Measurements from ENCODE around the gene ZNF490.

ZNF490 gene

DNA sequence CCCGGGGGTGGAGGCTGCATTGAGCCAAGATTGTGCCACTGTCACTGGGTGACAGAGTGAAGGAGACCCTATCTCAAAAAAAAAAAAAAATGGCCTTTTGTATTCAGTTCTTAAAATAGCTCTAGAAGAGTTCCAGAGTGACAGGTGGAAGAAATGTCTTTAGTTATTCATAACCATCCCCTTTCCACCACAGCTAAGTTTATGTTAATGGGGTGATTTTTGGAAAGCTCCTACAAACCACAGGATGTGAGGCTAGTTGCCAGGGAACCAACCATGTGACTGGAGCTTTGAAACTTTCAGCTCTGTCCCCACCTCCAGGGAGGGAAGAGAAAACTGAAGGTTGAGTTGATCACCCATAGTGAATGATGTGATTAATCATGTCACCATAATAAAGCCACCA lies 6.9 kb downstream of the ZNF490 start:
- DNase-seq (ENCODE audit: extremely low spot score): peak; percentile 75
- ChIA-PET POLR2A (interaction anchor here (0.5 to 1.0 kb wide), 3 partner anchors 10 to 222 kb away, joined by 3 to 6 read pairs (median 4); no protein-coding TSS in a partner anchor), CTCF (interaction anchor here (0.7 to 1.3 kb wide), 9 partner anchors 8 to 68 kb away, joined by 3 to 4 read pairs (median 4); no protein-coding TSS in a partner anchor)
- TF ChIP-seq, protein P1, sequence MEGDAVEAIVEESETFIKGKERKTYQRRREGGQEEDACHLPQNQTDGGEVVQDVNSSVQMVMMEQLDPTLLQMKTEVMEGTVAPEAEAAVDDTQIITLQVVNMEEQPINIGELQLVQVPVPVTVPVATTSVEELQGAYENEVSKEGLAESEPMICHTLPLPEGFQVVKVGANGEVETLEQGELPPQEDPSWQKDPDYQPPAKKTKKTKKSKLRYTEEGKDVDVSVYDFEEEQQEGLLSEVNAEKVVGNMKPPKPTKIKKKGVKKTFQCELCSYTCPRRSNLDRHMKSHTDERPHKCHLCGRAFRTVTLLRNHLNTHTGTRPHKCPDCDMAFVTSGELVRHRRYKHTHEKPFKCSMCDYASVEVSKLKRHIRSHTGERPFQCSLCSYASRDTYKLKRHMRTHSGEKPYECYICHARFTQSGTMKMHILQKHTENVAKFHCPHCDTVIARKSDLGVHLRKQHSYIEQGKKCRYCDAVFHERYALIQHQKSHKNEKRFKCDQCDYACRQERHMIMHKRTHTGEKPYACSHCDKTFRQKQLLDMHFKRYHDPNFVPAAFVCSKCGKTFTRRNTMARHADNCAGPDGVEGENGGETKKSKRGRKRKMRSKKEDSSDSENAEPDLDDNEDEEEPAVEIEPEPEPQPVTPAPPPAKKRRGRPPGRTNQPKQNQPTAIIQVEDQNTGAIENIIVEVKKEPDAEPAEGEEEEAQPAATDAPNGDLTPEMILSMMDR (IDR thresholded peaks at IDR 0.05; ENCODE audit: control extremely low read depth, extremely low read depth, low read depth, missing control alignments): no peak

DNA sequence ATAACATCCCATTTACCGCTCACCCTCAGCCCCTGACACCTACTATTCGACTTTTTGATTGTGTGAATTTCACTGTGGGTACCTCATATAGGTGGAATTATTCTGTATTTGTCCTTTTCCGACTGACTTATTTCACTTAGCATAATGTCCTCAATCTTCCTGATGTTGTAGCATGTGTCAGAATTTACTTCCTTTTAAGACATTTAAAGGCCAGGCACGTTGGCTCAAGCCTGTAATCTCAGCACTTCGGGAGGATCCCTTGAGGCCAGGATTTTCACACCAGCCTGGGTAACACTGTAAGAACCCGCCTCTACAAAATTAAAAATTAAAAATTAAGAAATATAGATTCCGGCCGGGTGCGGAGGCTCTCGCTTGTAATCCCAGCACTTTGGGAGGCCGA lies 13.0 kb downstream of the ZNF490 start:
- ChIA-PET POLR2A (no interaction called here), CTCF (no interaction called here)
- DNase-seq (ENCODE audit: extremely low spot score): no peak
- TF ChIP-seq, protein P1 (IDR thresholded peaks at IDR 0.05; ENCODE audit: control extremely low read depth, extremely low read depth, low read depth, missing control alignments): no peak

DNA sequence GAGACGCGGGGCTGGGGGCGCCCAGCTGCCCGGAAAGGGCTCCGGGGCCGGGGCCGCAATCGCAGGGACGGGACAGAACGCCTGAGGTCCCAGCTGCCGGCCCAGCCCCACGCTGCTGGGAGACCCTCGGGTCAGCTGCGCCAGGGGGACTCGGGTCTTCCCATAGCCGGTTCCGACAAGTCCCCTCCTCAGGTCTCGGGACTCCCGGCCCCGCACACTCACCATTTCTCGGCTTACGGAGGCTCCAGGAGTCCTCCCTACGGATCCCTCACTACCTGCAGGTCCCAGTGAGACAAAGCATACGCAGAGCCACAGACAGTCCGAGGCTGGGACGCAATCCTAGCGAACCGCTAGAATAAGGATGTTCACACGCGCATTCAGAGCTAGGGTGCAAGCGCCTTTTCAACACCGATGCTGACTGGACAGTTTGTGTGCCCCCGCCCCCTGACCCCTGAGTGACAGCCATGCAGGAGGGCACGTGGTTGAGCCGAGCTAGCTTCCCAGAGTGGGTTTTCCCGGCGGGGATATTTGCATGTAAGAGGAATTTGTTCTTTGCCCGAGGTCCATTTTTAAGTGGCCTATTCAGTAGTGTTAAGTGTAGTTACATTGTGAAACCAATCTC lies 13.6 kb downstream of the ZNF490 start:
- DNase-seq (ENCODE audit: extremely low spot score): no peak
- TF ChIP-seq, protein P1 (IDR thresholded peaks at IDR 0.05; ENCODE audit: control extremely low read depth, extremely low read depth, low read depth, missing control alignments): no peak
- POLR2A ChIA-PET: no interaction called here
- CTCF ChIA-PET: interaction anchor here (1.1 kb wide), 1 partner anchor 22 kb away, joined by 3 read pairs; no protein-coding TSS in a partner anchor

DNA sequence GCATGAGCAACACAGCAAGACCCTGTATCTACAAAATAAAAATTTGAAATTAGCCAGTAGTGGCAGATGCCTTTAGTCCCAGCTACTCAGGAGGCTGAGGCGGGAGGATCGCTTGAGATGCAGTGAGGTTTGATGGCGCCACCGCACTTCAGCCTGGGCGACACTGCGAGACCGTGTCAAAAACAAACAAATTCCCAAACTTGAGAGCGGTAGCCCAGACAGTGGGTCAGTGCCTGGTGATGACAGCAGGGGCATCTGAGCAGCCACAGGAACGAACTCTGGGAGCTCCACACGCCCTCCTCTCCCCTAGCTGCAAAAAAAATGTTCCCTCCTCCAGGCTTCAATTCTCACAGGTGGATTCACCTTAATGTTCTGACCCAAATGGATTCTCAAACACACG lies 14.1 kb downstream of the ZNF490 start:
- POLR2A ChIA-PET: no interaction called here
- CTCF ChIA-PET: interaction anchor here (1.1 kb wide), 1 partner anchor 21 kb away, joined by 3 read pairs; no protein-coding TSS in a partner anchor

DNA sequence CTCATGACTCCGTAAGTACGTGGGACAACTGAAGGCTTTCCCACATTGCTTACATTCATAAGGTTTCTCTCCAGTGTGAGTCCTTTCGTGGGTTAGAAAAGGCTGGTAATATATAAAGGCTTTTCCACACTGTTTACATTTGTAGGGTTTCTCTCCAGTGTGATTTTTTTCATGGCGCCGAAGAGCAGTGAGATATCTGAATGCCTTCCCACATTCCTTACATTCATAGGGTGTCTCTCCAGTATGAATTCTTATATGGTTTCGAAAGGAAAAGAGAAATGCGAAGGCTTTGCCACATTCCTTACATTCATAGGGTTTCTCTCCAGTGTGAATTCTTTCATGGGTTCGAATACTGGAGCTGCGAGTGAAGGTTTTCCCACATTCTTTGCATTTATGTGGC lies 29.5 kb downstream of the ZNF490 start:
- TF ChIP-seq, protein P1 (IDR thresholded peaks at IDR 0.05; ENCODE audit: control extremely low read depth, extremely low read depth, low read depth, missing control alignments): no peak
- CTCF ChIA-PET: no interaction called here

More for the DNA sequence above, 14.1 kb downstream of the ZNF490 start:
- TF ChIP-seq, protein P1 (IDR thresholded peaks at IDR 0.05; ENCODE audit: control extremely low read depth, extremely low read depth, low read depth, missing control alignments): no peak
- DNase-seq (ENCODE audit: extremely low spot score): no peak

DNA sequence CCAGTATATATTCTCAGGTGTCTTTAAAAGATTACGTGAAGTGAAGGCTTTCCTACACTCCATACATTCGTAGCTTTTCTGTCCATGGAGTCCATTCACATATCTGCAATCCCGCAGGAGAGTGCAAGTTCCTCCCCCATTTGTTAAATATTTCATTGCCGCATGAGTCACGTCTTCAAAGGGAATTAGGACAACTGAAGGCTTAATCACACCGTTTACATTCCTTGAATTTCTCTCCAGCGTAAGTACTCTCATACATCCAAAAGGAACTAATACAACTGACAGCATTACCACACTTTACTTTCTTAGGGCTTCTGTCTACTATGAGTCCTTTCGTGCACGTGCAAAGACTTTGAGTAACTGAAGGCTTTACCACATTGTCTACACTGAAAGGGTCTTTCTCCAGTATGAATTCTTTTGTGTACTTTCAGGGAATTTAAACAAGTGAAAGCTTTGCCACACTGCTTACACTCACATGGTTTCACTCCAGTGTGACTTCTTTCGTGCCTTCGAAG lies 30.4 kb downstream of the ZNF490 start:
- POLR2A ChIA-PET: no interaction called here
- DNase-seq (ENCODE audit: extremely low spot score): no peak
- TF ChIP-seq, protein P1 (IDR thresholded peaks at IDR 0.05; ENCODE audit: control extremely low read depth, extremely low read depth, low read depth, missing control alignments): no peak
- CTCF ChIA-PET: no interaction called here

More for the DNA sequence above, 29.5 kb downstream of the ZNF490 start:
- no peak for DNase-seq (ENCODE audit: extremely low spot score)
- POLR2A ChIA-PET: no interaction called here

Data from GM10248 (cell line).